ENCODE measurements around the gene NXF3. TPM values are rescaled to one million over a fixed set of nuclear protein-coding genes. Genes with fewer than 3 reads are reported as not detected.

NXF3 gene
- total RNA-seq = 1 to 10 TPM; 2.1 to 8.3 (median 3.5) TPM

GRCh38 chrX:103092942-103093341, at the start of gene NXF3:
Gene NXF3 (minus strand): TSS chrX:103093143. CDS start chrX:103093023, 120 bp downstream.
- no peak for TF ChIP-seq CTCF (IDR thresholded peaks at IDR 0.05; ENCODE audit: low read depth)

- TF ChIP-seq CTCF (IDR thresholded peaks at IDR 0.05; ENCODE audit: low read depth) = no peak
These were observed 31.3 kb upstream of the NXF3 start for GRCh38 chrX:103124284-103124683.

- TF ChIP-seq CTCF (IDR thresholded peaks at IDR 0.05; ENCODE audit: low read depth) = no peak
These were observed 27.8 kb upstream of the NXF3 start for GRCh38 chrX:103120748-103121147.

GRCh38 chrX:103107836-103108235, 14.9 kb upstream of the NXF3 start:
- TF ChIP-seq CTCF (IDR thresholded peaks at IDR 0.05; ENCODE audit: low read depth) = no peak

GRCh38 chrX:103101299-103102042, 8.5 kb upstream of the NXF3 start:
- TF ChIP-seq CTCF (IDR thresholded peaks at IDR 0.05; ENCODE audit: low read depth) = no peak

- TF ChIP-seq CTCF (IDR thresholded peaks at IDR 0.05; ENCODE audit: low read depth) = no peak
These were observed 7.5 kb upstream of the NXF3 start for GRCh38 chrX:103100484-103100883.

GRCh38 chrX:103099691-103100090, 6.7 kb upstream of the NXF3 start:
- no peak for TF ChIP-seq CTCF (IDR thresholded peaks at IDR 0.05; ENCODE audit: low read depth)

Data from subcutaneous adipose tissue (tissue), 4 donors.